HUES48 (cell line): ENCODE data around the gene SPAG17.

ENCODE experiments used
- H3K27ac ChIP-seq: one replicate; pipeline ENCODE4 v1.7.0; 2013; ENCODE audit warnings: low read depth, low read length, inconsistent platforms
- H3K27me3 ChIP-seq: 2 replicates; pipeline ENCODE4 v1.6.1; 2013; ENCODE audit warnings: mild to moderate bottlenecking, low read length; ENCODE audit not compliant: control insufficient read depth, insufficient read depth
- H3K36me3 ChIP-seq: 2 replicates; pipeline ENCODE4 v1.6.1; 2013; ENCODE audit warnings: low read length; ENCODE audit not compliant: control insufficient read depth, insufficient read depth
- H3K4me1 ChIP-seq: 2 replicates; pipeline ENCODE4 v1.6.1; 2013; ENCODE audit warnings: mild to moderate bottlenecking, low read length; ENCODE audit not compliant: control insufficient read depth, insufficient read depth
- H3K4me3 ChIP-seq: 2 replicates; pipeline ENCODE4 v1.5.1; 2013; ENCODE audit warnings: mild to moderate bottlenecking, low read depth, low read length
- H3K9ac ChIP-seq: 2 replicates; pipeline ENCODE4 v1.6.1; 2013; ENCODE audit warnings: mild to moderate bottlenecking, low read depth, low read length, moderate library complexity
- H3K9me3 ChIP-seq: 2 replicates; pipeline ENCODE4 v1.6.1; 2013; ENCODE audit warnings: low read length; ENCODE audit not compliant: control insufficient read depth, insufficient read depth

SPAG17 gene

GRCh38 chr1:118145721-118146120 is 39.3 kb downstream of the SPAG17 start:
- Histone ChIP-seq H3K9me3 (no peaks in the 10 kb centered on the region), H3K27me3 (no peaks in the 10 kb centered on the region), H3K4me1 (peaks cover 10% of the 10 kb centered on the region; the same call in 1 of the 2 replicates)

GRCh38 chr1:118144684-118145083 is 40.3 kb downstream of the SPAG17 start:
- H3K27me3 ChIP-seq, result no peaks in the 10 kb centered on the region
- no peaks in the 10 kb centered on the region for H3K36me3 ChIP-seq
- H3K9ac ChIP-seq, result no peak overlapping the region
- H3K9me3 ChIP-seq, result no peaks in the 10 kb centered on the region
- H3K4me3 ChIP-seq, result no peak overlapping the region
- H3K4me1 ChIP-seq, result peaks cover 17% of the 10 kb centered on the region
- no peak overlapping the region for H3K27ac ChIP-seq

More at GRCh38 chr1:118145721-118146120, 39.3 kb downstream of the SPAG17 start:
- Histone ChIP-seq H3K27ac (no peak overlapping the region), H3K4me3 (no peak overlapping the region), H3K36me3 (no peaks in the 10 kb centered on the region), H3K9ac (no peak overlapping the region)

- Histone ChIP-seq H3K36me3 (no peaks in the 10 kb centered on the region), H3K4me1 (peaks cover 17% of the 10 kb centered on the region), H3K27ac (no peak overlapping the region), H3K9ac (no peak overlapping the region), H3K4me3 (no peak overlapping the region), H3K9me3 (no peaks in the 10 kb centered on the region), H3K27me3 (no peaks in the 10 kb centered on the region)
Observed at GRCh38 chr1:118143831-118144230, 41.2 kb downstream of the SPAG17 start.

GRCh38 chr1:118143121-118143520 is 41.9 kb downstream of the SPAG17 start:
- Histone ChIP-seq H3K27ac (no peak overlapping the region), H3K9ac (no peak overlapping the region), H3K36me3 (no peaks in the 10 kb centered on the region), H3K4me3 (no peak overlapping the region), H3K9me3 (no peaks in the 10 kb centered on the region), H3K4me1 (peaks cover 17% of the 10 kb centered on the region), H3K27me3 (no peaks in the 10 kb centered on the region)

GRCh38 chr1:118142546-118142945 is 42.5 kb downstream of the SPAG17 start:
- Histone ChIP-seq H3K9me3 (no peaks in the 10 kb centered on the region), H3K4me3 (no peak overlapping the region), H3K9ac (no peak overlapping the region), H3K27ac (no peak overlapping the region), H3K4me1 (peaks cover 17% of the 10 kb centered on the region), H3K36me3 (no peaks in the 10 kb centered on the region), H3K27me3 (no peaks in the 10 kb centered on the region)

- Histone ChIP-seq H3K4me3 (no peak overlapping the region), H3K9me3 (no peaks in the 10 kb centered on the region), H3K36me3 (no peaks in the 10 kb centered on the region), H3K4me1 (peaks cover 9% of the 10 kb centered on the region; the same call in 1 of the 2 replicates), H3K27me3 (no peaks in the 10 kb centered on the region), H3K9ac (no peak overlapping the region), H3K27ac (no peak overlapping the region)
Observed at GRCh38 chr1:118137900-118138299, 47.1 kb downstream of the SPAG17 start.

- Histone ChIP-seq H3K9me3 (no peaks in the 10 kb centered on the region), H3K9ac (no peak overlapping the region), H3K27ac (no peak overlapping the region), H3K4me1 (peaks cover 9% of the 10 kb centered on the region; the same call in 1 of the 2 replicates), H3K4me3 (no peak overlapping the region), H3K36me3 (no peaks in the 10 kb centered on the region), H3K27me3 (no peaks in the 10 kb centered on the region)
Observed at GRCh38 chr1:118136187-118136941, 48.7 kb downstream of the SPAG17 start.

GRCh38 chr1:118132000-118132399 is 53.0 kb downstream of the SPAG17 start:
- H3K27me3 ChIP-seq, result no peaks in the 10 kb centered on the region
- H3K4me3 ChIP-seq, result no peak overlapping the region
- no peak overlapping the region for H3K27ac ChIP-seq
- no peaks in the 10 kb centered on the region for H3K36me3 ChIP-seq
- no peaks in the 10 kb centered on the region; the same call in 1 of the 2 replicates for H3K4me1 ChIP-seq
- H3K9me3 ChIP-seq, result no peaks in the 10 kb centered on the region
- H3K9ac ChIP-seq, result no peak overlapping the region

GRCh38 chr1:118128761-118129160 is 56.3 kb downstream of the SPAG17 start:
- H3K27ac ChIP-seq, result no peak overlapping the region
- no peaks in the 10 kb centered on the region for H3K36me3 ChIP-seq
- no peaks in the 10 kb centered on the region for H3K4me1 ChIP-seq
- H3K9me3 ChIP-seq, result no peaks in the 10 kb centered on the region
- H3K27me3 ChIP-seq, result no peaks in the 10 kb centered on the region
- H3K9ac ChIP-seq, result no peak overlapping the region
- no peak overlapping the region for H3K4me3 ChIP-seq

GRCh38 chr1:118124064-118124463 is 61.0 kb downstream of the SPAG17 start:
- Histone ChIP-seq H3K27ac (no peak overlapping the region), H3K36me3 (no peaks in the 10 kb centered on the region), H3K27me3 (no peaks in the 10 kb centered on the region), H3K9ac (no peak overlapping the region), H3K4me1 (no peaks in the 10 kb centered on the region), H3K9me3 (no peaks in the 10 kb centered on the region), H3K4me3 (no peak overlapping the region)

GRCh38 chr1:118123116-118123839 is 61.8 kb downstream of the SPAG17 start:
- Histone ChIP-seq H3K36me3 (no peaks in the 10 kb centered on the region), H3K27me3 (no peaks in the 10 kb centered on the region), H3K4me1 (no peaks in the 10 kb centered on the region), H3K9me3 (no peaks in the 10 kb centered on the region), H3K9ac (no peak overlapping the region), H3K27ac (no peak overlapping the region), H3K4me3 (no peak overlapping the region)
